Astrocyte (in vitro differentiated cells and primary cell): ENCODE measurements around the gene NOLC1. TPM values are rescaled to one million over a fixed set of nuclear protein-coding genes. Genes with fewer than 3 reads are reported as not detected.
A peak's percentile ranks its signal among the peaks of the same experiment; 100 is the strongest.

ENCODE experiments used
- DNase-seq: peaks from one replicate; pipeline ENCODE4 v3.0.0-alpha.2; 2010; ENCODE audit warnings: low read depth
- FAIRE-seq: peaks from 2 replicates; lab custom pipeline; 2011; peaks lifted over from hg19 to GRCh38; lab: Jason Lieb, UNC
- H2AFZ ChIP-seq: 2 replicates; pipeline ENCODE4 v1.6.0; 2012; ENCODE audit warnings: low read depth, low read length, inconsistent platforms
- H3K27ac ChIP-seq: 2 replicates; pipeline ENCODE4 v1.5.1; 2011; ENCODE audit warnings: low read depth, low read length, inconsistent platforms
- H3K27me3 ChIP-seq: 2 replicates; pipeline ENCODE4 v1.6.0; 2011; ENCODE audit warnings: low read length, inconsistent platforms; ENCODE audit not compliant: insufficient read depth
- H3K36me3 ChIP-seq: 2 replicates; pipeline ENCODE4 v1.5.1; 2011; ENCODE audit warnings: low read length, inconsistent platforms; ENCODE audit not compliant: insufficient read depth
- H3K4me1 ChIP-seq: 2 replicates; pipeline ENCODE4 v1.5.1; 2011; ENCODE audit warnings: low read length, inconsistent platforms; ENCODE audit not compliant: insufficient read depth
- H3K4me2 ChIP-seq: 2 replicates; pipeline ENCODE4 v1.6.0; 2012; ENCODE audit warnings: low read length, inconsistent platforms
- H3K4me3 ChIP-seq: 2 replicates; pipeline ENCODE4 v1.5.1; 2011; ENCODE audit warnings: low read depth, mild to moderate bottlenecking, low read length, inconsistent platforms; ENCODE audit not compliant: insufficient read depth
- H3K79me2 ChIP-seq: 2 replicates; pipeline ENCODE4 v1.6.0; 2012; ENCODE audit warnings: mild to moderate bottlenecking, low read length, inconsistent platforms; ENCODE audit not compliant: insufficient read depth
- H3K9ac ChIP-seq: 2 replicates; pipeline ENCODE4 v1.6.0; 2012; ENCODE audit warnings: mild to moderate bottlenecking, low read length, inconsistent platforms
- H3K9me3 ChIP-seq: 2 replicates; pipeline ENCODE4 v1.5.1; 2012; ENCODE audit warnings: low read depth, mild to moderate bottlenecking, low read length, inconsistent platforms; ENCODE audit not compliant: insufficient read depth
- H4K20me1 ChIP-seq: 2 replicates; pipeline ENCODE4 v1.6.0; 2012; ENCODE audit warnings: low read length, inconsistent platforms; ENCODE audit not compliant: insufficient read depth
- H3K27ac Mint-ChIP-seq: one replicate; pipeline ENCODE4 v1.8.0; 2021; ENCODE audit warnings: mild to moderate bottlenecking, mixed read lengths; ENCODE audit not compliant: unreplicated experiment
- H3K27me3 Mint-ChIP-seq: one replicate; pipeline ENCODE4 v1.8.0; 2021; ENCODE audit warnings: low read depth, mixed read lengths; ENCODE audit not compliant: unreplicated experiment
- H3K36me3 Mint-ChIP-seq: one replicate; pipeline ENCODE4 v1.8.0; 2021; ENCODE audit warnings: low read depth, mixed read lengths; ENCODE audit not compliant: unreplicated experiment
- H3K4me1 Mint-ChIP-seq: one replicate; pipeline ENCODE4 v1.8.0; 2021; ENCODE audit warnings: low read depth, mixed read lengths; ENCODE audit not compliant: unreplicated experiment
- H3K4me3 Mint-ChIP-seq: one replicate; pipeline ENCODE4 v1.8.0; 2021; ENCODE audit warnings: mild to moderate bottlenecking, moderate library complexity, mixed read lengths; ENCODE audit not compliant: unreplicated experiment
- H3K9me3 Mint-ChIP-seq: one replicate; pipeline ENCODE4 v1.8.0; 2021; ENCODE audit warnings: mild to moderate bottlenecking, mixed read lengths; ENCODE audit not compliant: unreplicated experiment
- CTCF ChIP-seq: IDR thresholded peaks from 2 replicates; pipeline ENCODE4 v1.5.1; 2011; ENCODE audit warnings: low read depth, mild to moderate bottlenecking, inconsistent platforms, low read length, moderate library complexity; ENCODE audit not compliant: insufficient read depth
- EZH2 ChIP-seq: IDR thresholded peaks from 2 replicates; pipeline ENCODE4 v1.6.1; 2012; ENCODE audit warnings: mild to moderate bottlenecking, low read length, inconsistent platforms; ENCODE audit not compliant: insufficient read depth
- total RNA-seq: library from RNA; stranded (reverse); gene quantifications from 2 replicates; pipeline ENCODE4 v1.2.1, GENCODE V29; 2021

The NOLC1 gene
- total RNA-seq, 1 donor from 2014 or later: 92.9 TPM

GRCh38 chr10:102106998-102107397 lies 45.2 kb upstream of the NOLC1 start:
- Histone ChIP-seq H3K79me2 (peaks cover 13% of the 10 kb centered on the region), H2AFZ (no peak overlapping the region), H3K36me3 (peaks cover 31% of the 10 kb centered on the region), H3K27me3 (no peaks in the 10 kb centered on the region), H3K27ac (no peak overlapping the region), H4K20me1 (peaks cover 49% of the 10 kb centered on the region), H3K9ac (no peak overlapping the region), H3K4me2 (no peak overlapping the region), H3K4me1 (no peaks in the 10 kb centered on the region), H3K9me3 (no peaks in the 10 kb centered on the region), H3K4me3 (no peak overlapping the region)
- TF ChIP-seq EZH2: no peak
- FAIRE-seq: no peak
- peaks cover 28% of the 10 kb centered on the region for H3K4me1 Mint-ChIP-seq
- peaks cover 39% of the 10 kb centered on the region for H3K36me3 Mint-ChIP-seq
- H3K27ac Mint-ChIP-seq: no peak overlapping the region
- no peak overlapping the region for H3K4me3 Mint-ChIP-seq
- no peak for DNase-seq
- no peaks in the 10 kb centered on the region for H3K9me3 Mint-ChIP-seq
- H3K27me3 Mint-ChIP-seq: no peaks in the 10 kb centered on the region

DNA sequence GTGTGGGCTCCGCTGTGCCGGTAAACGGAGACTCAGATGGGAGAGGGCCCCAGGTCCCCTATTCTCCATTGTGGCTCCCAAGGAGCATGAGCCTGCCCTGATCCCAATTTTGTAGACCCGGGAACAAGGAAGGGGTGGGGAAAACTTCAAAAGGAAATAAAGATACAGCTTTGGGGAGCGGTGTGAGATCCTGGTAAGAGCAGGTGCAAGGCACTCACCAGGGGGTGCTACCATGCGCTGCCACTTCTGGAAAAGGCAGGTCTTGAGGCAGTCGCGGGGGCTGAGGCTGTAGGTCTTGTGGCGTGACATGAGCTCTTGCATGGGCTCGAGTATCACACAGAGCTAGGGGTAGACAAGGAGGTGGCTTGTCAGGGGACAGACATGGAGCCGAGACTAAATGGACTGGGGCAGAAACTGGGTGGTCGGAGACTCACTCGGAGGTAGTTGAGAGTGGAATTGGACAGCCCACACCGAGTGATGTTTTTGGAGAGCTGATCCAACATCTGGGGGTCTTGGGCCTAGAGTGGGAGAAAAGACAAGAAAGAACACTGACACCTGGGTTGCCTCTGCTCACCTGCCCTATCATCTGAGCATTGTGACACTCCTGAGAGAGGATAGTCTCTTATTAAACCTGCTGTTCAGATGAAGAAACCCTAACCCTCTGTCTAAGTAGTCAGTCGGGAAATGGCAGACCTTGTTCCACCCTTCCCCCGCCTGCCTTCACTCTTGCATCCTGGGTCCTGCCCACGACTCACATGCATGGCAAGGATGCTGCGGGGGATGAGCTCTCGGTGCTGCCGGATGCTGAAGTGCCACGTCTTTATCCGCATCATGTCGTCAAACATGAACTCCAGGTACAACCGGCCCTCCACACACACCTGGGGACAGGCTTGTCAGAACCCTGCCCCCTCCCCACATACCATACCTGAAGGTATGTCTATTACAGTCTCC lies 42.7 kb upstream of the NOLC1 start:
- H3K27ac Mint-ChIP-seq: peak overlapping the region; percentile 47

GRCh38 chr10:102111276-102111675 lies 40.9 kb upstream of the NOLC1 start:
- Histone ChIP-seq H3K9ac (no peak overlapping the region), H3K4me2 (no peak overlapping the region), H4K20me1 (peaks cover 67% of the 10 kb centered on the region), H3K4me1 (peaks cover 25% of the 10 kb centered on the region), H3K9me3 (no peaks in the 10 kb centered on the region), H3K27ac (no peak overlapping the region), H3K4me3 (no peak overlapping the region), H2AFZ (no peak overlapping the region), H3K79me2 (peaks cover 53% of the 10 kb centered on the region), H3K36me3 (peaks cover 29% of the 10 kb centered on the region), H3K27me3 (no peaks in the 10 kb centered on the region)
- FAIRE-seq (no peak), DNase-seq (no peak)
- Mint-ChIP-seq H3K27ac (no peak overlapping the region), H3K4me3 (peak overlapping the region; percentile 34), H3K36me3 (peaks cover 31% of the 10 kb centered on the region), H3K27me3 (no peaks in the 10 kb centered on the region), H3K9me3 (no peaks in the 10 kb centered on the region), H3K4me1 (peaks cover 38% of the 10 kb centered on the region)
- TF ChIP-seq EZH2 (no peak), CTCF (no peak)

More for the DNA sequence above, 42.7 kb upstream of the NOLC1 start:
- Mint-ChIP-seq H3K36me3 (peaks cover 39% of the 10 kb centered on the region), H3K27me3 (no peaks in the 10 kb centered on the region), H3K4me3 (no peak overlapping the region), H3K4me1 (peaks cover 33% of the 10 kb centered on the region), H3K9me3 (no peaks in the 10 kb centered on the region)
- no peak overlapping the region for H2AFZ ChIP-seq
- FAIRE-seq (no peak), DNase-seq (no peak)
- peaks cover 71% of the 10 kb centered on the region for H4K20me1 ChIP-seq
- peaks cover 37% of the 10 kb centered on the region for H3K79me2 ChIP-seq
- no peak overlapping the region for H3K4me3 ChIP-seq
- H3K27ac ChIP-seq: no peak overlapping the region
- peaks cover 29% of the 10 kb centered on the region for H3K36me3 ChIP-seq
- no peaks in the 10 kb centered on the region for H3K9me3 ChIP-seq
- peaks cover 13% of the 10 kb centered on the region for H3K4me1 ChIP-seq
- H3K27me3 ChIP-seq: no peaks in the 10 kb centered on the region
- H3K4me2 ChIP-seq: no peak overlapping the region
- H3K9ac ChIP-seq: no peak overlapping the region
- no peak for TF ChIP-seq CTCF
- TF ChIP-seq EZH2: no peak
